GM23338 (cell line): Measurements from ENCODE around the gene NUDC. TPM values are rescaled to one million over a fixed set of nuclear protein-coding genes. Genes with fewer than 3 reads are reported as not detected.

Source experiments
- ATAC-seq: fragments of 200-7000 bp; cut with Tn5 transposase; 3 replicates; pipeline ENCODE4 v1.9.1; 2020
- DNase-seq: peaks from one replicate; pipeline ENCODE4 v3.0.0-alpha.2; 2015; ENCODE audit warnings: low spot score
- H2AFZ ChIP-seq: fragments of 200-600 bp; sonication (generic); 2 replicates; pipeline ENCODE4 v1.8.0; 2016; ENCODE audit warnings: antibody characterized with exemption, mild to moderate bottlenecking, moderate library complexity
- H3F3A ChIP-seq: fragments of 200-600 bp; sonication (generic); replicated peaks from 2 replicates; pipeline ENCODE4 v1.8.0; 2017; ENCODE audit warnings: antibody characterized with exemption, mixed run types, low read depth
- H3K27ac ChIP-seq: fragments of 200-600 bp; sonication (generic); 2 replicates; pipeline ENCODE4 v1.6.1; 2016; ENCODE audit warnings: low read depth
- H3K27me3 ChIP-seq: fragments of 200-600 bp; sonication (generic); 2 replicates; pipeline ENCODE4 v1.8.0; 2016; ENCODE audit warnings: mild to moderate bottlenecking, mixed run types, moderate library complexity; ENCODE audit not compliant: insufficient read depth
- H3K36me3 ChIP-seq: fragments of 200-600 bp; sonication (generic); 2 replicates; pipeline ENCODE4 v1.8.0; 2016; ENCODE audit warnings: mild to moderate bottlenecking; ENCODE audit not compliant: insufficient read depth
- H3K4me1 ChIP-seq: fragments of 200-600 bp; sonication (generic); 2 replicates; pipeline ENCODE4 v1.8.0; 2016; ENCODE audit warnings: mild to moderate bottlenecking, moderate library complexity; ENCODE audit not compliant: insufficient read depth
- H3K4me2 ChIP-seq: fragments of 200-600 bp; sonication (generic); 2 replicates; pipeline ENCODE4 v1.7.1; 2017; ENCODE audit warnings: mixed run types
- H3K4me3 ChIP-seq: fragments of 200-600 bp; sonication (generic); 2 replicates; pipeline ENCODE4 v1.6.1; 2016; ENCODE audit warnings: mixed run types
- H3K79me2 ChIP-seq: fragments of 200-600 bp; sonication (generic); replicated peaks from 2 replicates; pipeline ENCODE4 v1.8.0; 2017; ENCODE audit warnings: mild to moderate bottlenecking; ENCODE audit not compliant: insufficient read depth
- H3K9me2 ChIP-seq: fragments of 200-600 bp; sonication (generic); 2 replicates; pipeline ENCODE4 v1.8.0; 2017; ENCODE audit not compliant: insufficient read depth
- H4K20me1 ChIP-seq: fragments of 200-600 bp; sonication (generic); replicated peaks from 2 replicates; pipeline ENCODE4 v1.8.0; 2017; ENCODE audit warnings: mild to moderate bottlenecking; ENCODE audit not compliant: insufficient read depth
- H3K27ac Mint-ChIP-seq: 2 replicates; pipeline ENCODE4 v1.8.0; 2020; ENCODE audit warnings: inconsistent platforms, mild to moderate bottlenecking, moderate library complexity, mixed read lengths
- H3K27me3 Mint-ChIP-seq: 3 replicates; pipeline ENCODE4 v1.8.0; 2022; ENCODE audit warnings: low read depth, mild to moderate bottlenecking, moderate library complexity, mixed read lengths, inconsistent platforms; ENCODE audit not compliant: insufficient read depth, poor library complexity
- H3K36me3 Mint-ChIP-seq: 3 replicates; pipeline ENCODE4 v1.8.0; 2021; ENCODE audit warnings: low read depth, mild to moderate bottlenecking, inconsistent platforms, moderate library complexity, mixed read lengths
- H3K4me1 Mint-ChIP-seq: 3 replicates; pipeline ENCODE4 v1.8.0; 2020; ENCODE audit warnings: mild to moderate bottlenecking, inconsistent platforms, mixed read lengths
- H3K4me3 Mint-ChIP-seq: 3 replicates; pipeline ENCODE4 v1.8.0; 2021; ENCODE audit warnings: moderate library complexity, mild to moderate bottlenecking, inconsistent platforms, mixed read lengths
- H3K9me3 Mint-ChIP-seq: 3 replicates; pipeline ENCODE4 v1.8.0; 2020; ENCODE audit warnings: moderate library complexity, mild to moderate bottlenecking, inconsistent platforms, mixed read lengths
- CREB1 ChIP-seq: fragments of 250-450 bp; sonication (Bioruptor Pico); IDR thresholded peaks from 2 replicates; pipeline ENCODE4 v1.5.0; 2020; ENCODE audit warnings: low read depth, mild to moderate bottlenecking, moderate library complexity
- EZH2 ChIP-seq: fragments of 200-600 bp; sonication (generic); IDR thresholded peaks from one replicate; pipeline ENCODE4 v1.8.0; 2017; ENCODE audit warnings: antibody characterized with exemption, mild to moderate bottlenecking, low read depth; ENCODE audit not compliant: unreplicated experiment
- EZH2phosphoT487 ChIP-seq: fragments of 200-600 bp; sonication (generic); IDR thresholded peaks from one replicate; pipeline ENCODE4 v1.8.1; 2018; ENCODE audit warnings: antibody characterized with exemption; ENCODE audit not compliant: unreplicated experiment
- JUNB ChIP-seq: IDR thresholded peaks from one replicate; pipeline ENCODE4 v1.6.1; 2016; ENCODE audit warnings: antibody characterized with exemption; ENCODE audit not compliant: unreplicated experiment
- NANOG ChIP-seq: IDR thresholded peaks from 2 replicates; pipeline ENCODE4 v1.6.1; 2016; ENCODE audit warnings: antibody characterized with exemption, borderline replicate concordance
- POLR2AphosphoS5 ChIP-seq: IDR thresholded peaks from 2 replicates; pipeline ENCODE4 v1.6.1; 2016; ENCODE audit warnings: antibody characterized with exemption, low read depth
- STAT1 ChIP-seq: IDR thresholded peaks from one replicate; pipeline ENCODE4 v1.6.1; 2016; ENCODE audit warnings: antibody characterized with exemption; ENCODE audit not compliant: unreplicated experiment
- ZNF114 ChIP-seq: fragments of 250-450 bp; sonication (Bioruptor Pico); IDR thresholded peaks from 2 replicates; pipeline ENCODE4 v1.5.0; 2020; ENCODE audit warnings: mild to moderate bottlenecking, moderate library complexity
- ZNF331 ChIP-seq: fragments of 250-450 bp; sonication (Bioruptor Pico); IDR thresholded peaks from 2 replicates; pipeline ENCODE4 v1.5.0; 2020; ENCODE audit warnings: low read depth, mild to moderate bottlenecking, moderate library complexity
- polyA plus RNA-seq: library from polyadenylated mRNA; unstranded; fragments of >200 nt; fragmentation: Nextera tagmentation; extraction: Ambion mirVana; gene quantifications from 2 replicates; pipeline ENCODE4 v1.2.1, GENCODE V29; 2016
- total RNA-seq: library from RNA; depleted of rRNA; stranded (reverse); fragments of >200 nt; shearing (Covaris generic); gene quantifications from 2 replicates; pipeline ENCODE4 v1.2.3, GENCODE V29; 2014
- TF ChIP-seq, protein P1 (sequence below): IDR thresholded peaks from 2 replicates; pipeline ENCODE4 v1.6.1; 2016; ENCODE audit warnings: antibody characterized with exemption
- TF ChIP-seq, protein P2 (sequence below): IDR thresholded peaks from one replicate; pipeline ENCODE4 v1.6.1; 2018; ENCODE audit warnings: antibody characterized with exemption; ENCODE audit not compliant: unreplicated experiment
- TF ChIP-seq, protein P3 (sequence below), 2 experiments: fragments of 200-600 bp in 1 of 2; sonication (generic) in 1 of 2; conservative IDR thresholded peaks; 2 replicates each; pipeline versions ENCODE4 v1.5.1 to v1.6.1; 2016 to 2017; ENCODE audit warnings: antibody characterized with exemption in 2 of 2, low read depth in 2 of 2, mild to moderate bottlenecking in 2 of 2, moderate library complexity in 1 of 2

The NUDC gene
- total and polyA plus RNA-seq, 2 experiments from 2014 or later = 96.2 to 224 TPM

DNA sequence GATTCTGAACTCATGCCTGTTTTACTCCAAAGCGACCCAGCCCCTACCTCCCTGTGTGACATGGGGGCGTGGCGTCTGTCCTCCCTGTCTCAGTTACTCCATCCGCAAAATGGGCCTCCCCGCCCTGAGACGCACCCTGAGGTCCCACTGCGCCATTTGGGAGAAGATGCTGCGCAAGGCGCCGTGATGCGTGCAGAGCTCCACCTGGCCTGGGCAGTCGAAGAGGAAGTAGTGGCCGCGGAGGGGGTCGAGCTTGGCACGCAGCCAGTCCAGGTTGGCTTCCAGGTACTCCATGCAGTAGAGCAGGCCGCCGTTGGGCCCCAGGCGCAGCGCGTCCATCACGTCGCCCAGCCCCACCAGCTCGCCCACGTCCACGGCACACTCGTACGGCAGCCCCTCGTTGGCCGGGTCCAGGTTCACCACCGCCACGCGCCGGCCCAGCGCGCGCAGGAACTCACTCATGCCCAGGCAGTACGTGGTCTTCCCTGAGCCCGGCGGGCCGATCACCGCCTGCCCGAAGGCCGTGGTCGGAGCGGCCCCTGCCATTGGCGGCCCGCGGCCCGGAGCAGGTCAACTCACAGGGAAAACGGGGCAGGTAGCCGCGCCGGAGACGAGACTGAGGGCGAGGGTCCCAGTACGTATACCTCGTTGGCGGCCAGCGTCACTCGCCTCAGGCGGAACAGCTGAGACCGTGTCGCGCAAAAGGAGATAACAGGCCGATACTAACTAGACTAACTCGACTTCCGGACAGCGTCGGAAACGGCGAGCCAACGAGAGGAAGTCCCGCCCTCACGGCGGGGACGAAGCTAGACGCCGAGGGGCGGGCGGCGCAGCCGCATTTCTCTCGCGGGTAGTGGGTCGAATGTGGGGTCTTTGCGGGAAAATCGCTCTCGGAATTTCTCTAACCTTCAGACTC lies 31.7 kb upstream of the NUDC start, which contains the start of gene GPN2:
GPN2 (minus strand) TSS at position 733 of the 916 bp plus-strand sequence; CDS start at position 546, 187 bp downstream.
- Mint-ChIP-seq H3K4me3 (peak within 1 kb of the TSS; percentile 92), H3K27me3 (peaks cover 12% of the 10 kb centered on the region), H3K4me1 (peaks cover 5% of the 10 kb centered on the region; the same call in 2 of the 3 replicates), H3K9me3 (no peaks in the 10 kb centered on the region), H3K36me3 (peaks cover 61% of the 10 kb centered on the region), H3K27ac (peak within 1 kb of the TSS; percentile 92)
- peak; percentile 94 for ATAC-seq
- Histone ChIP-seq H3F3A (peaks cover 26% of the 10 kb centered on the region), H3K9me2 (no peaks in the 10 kb centered on the region), H4K20me1 (0 out of 2 replicates have a peak, but pooled peaks cover 6% of the 10 kb centered on the region), H2AFZ (peak within 1 kb of the TSS; percentile 95), H3K27me3 (no peaks in the 10 kb centered on the region), H3K4me3 (peak within 1 kb of the TSS; percentile 91), H3K79me2 (peaks cover 10% of the 10 kb centered on the region), H3K27ac (peak within 1 kb of the TSS; percentile 84), H3K4me2 (peak within 1 kb of the TSS; percentile 94), H3K36me3 (peaks cover 33% of the 10 kb centered on the region), H3K4me1 (no peaks in the 10 kb centered on the region)
- TF ChIP-seq CREB1 (CRISPR knock-in tag) (peak; percentile 56; the same call in 1 of the 2 replicates), EZH2 (no peak), POLR2AphosphoS5 (peak; percentile 95), NANOG (no peak), ZNF114 (CRISPR knock-in tag) (no peak), JUNB (no peak)
- TF ChIP-seq, protein P1, sequence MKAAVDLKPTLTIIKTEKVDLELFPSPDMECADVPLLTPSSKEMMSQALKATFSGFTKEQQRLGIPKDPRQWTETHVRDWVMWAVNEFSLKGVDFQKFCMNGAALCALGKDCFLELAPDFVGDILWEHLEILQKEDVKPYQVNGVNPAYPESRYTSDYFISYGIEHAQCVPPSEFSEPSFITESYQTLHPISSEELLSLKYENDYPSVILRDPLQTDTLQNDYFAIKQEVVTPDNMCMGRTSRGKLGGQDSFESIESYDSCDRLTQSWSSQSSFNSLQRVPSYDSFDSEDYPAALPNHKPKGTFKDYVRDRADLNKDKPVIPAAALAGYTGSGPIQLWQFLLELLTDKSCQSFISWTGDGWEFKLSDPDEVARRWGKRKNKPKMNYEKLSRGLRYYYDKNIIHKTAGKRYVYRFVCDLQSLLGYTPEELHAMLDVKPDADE = peak; percentile 43; the same call in 1 of the 2 replicates
- DNase-seq = peak; percentile 86

DNA sequence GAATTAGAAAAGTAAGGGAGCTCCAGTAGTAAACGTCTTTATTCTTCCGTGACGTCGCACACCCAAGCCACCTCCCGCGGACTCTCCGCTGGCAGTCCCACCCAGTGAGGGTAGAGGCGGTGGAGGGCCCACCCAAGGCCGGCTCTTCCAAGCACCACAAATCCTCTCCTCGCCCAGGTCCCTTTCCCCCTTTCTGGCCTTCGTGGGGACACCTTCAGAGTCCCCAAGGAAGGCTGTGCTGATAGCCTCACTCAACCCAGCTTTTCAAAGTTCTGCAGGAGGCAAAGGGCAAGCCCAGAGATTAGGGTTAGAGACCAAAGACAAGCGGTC lies 31.1 kb upstream of the NUDC start:
- Histone ChIP-seq H3K4me1 (no peaks in the 10 kb centered on the region), H3K9me2 (no peaks in the 10 kb centered on the region), H3K36me3 (peaks cover 28% of the 10 kb centered on the region), H3K4me3 (peak overlapping the region; percentile 91), H3K79me2 (peaks cover 10% of the 10 kb centered on the region), H2AFZ (peak overlapping the region; percentile 95; the same call in 1 of the 2 replicates), H3K27ac (peak overlapping the region; percentile 84), H3K27me3 (no peaks in the 10 kb centered on the region), H3K4me2 (peak overlapping the region; percentile 94), H3F3A (peaks cover 26% of the 10 kb centered on the region), H4K20me1 (peaks cover 6% of the 10 kb centered on the region; the same call in 1 of the 2 replicates)
- peaks cover 5% of the 10 kb centered on the region; the same call in 2 of the 3 replicates for H3K4me1 Mint-ChIP-seq
- H3K27me3 Mint-ChIP-seq = peaks cover 12% of the 10 kb centered on the region
- peaks cover 56% of the 10 kb centered on the region for H3K36me3 Mint-ChIP-seq
- H3K9me3 Mint-ChIP-seq = no peaks in the 10 kb centered on the region
- DNase-seq (no peak), ATAC-seq (peak; percentile 61)
- H3K27ac Mint-ChIP-seq = peak overlapping the region; percentile 92
- peak overlapping the region; percentile 92 for H3K4me3 Mint-ChIP-seq
- TF ChIP-seq, protein P2, sequence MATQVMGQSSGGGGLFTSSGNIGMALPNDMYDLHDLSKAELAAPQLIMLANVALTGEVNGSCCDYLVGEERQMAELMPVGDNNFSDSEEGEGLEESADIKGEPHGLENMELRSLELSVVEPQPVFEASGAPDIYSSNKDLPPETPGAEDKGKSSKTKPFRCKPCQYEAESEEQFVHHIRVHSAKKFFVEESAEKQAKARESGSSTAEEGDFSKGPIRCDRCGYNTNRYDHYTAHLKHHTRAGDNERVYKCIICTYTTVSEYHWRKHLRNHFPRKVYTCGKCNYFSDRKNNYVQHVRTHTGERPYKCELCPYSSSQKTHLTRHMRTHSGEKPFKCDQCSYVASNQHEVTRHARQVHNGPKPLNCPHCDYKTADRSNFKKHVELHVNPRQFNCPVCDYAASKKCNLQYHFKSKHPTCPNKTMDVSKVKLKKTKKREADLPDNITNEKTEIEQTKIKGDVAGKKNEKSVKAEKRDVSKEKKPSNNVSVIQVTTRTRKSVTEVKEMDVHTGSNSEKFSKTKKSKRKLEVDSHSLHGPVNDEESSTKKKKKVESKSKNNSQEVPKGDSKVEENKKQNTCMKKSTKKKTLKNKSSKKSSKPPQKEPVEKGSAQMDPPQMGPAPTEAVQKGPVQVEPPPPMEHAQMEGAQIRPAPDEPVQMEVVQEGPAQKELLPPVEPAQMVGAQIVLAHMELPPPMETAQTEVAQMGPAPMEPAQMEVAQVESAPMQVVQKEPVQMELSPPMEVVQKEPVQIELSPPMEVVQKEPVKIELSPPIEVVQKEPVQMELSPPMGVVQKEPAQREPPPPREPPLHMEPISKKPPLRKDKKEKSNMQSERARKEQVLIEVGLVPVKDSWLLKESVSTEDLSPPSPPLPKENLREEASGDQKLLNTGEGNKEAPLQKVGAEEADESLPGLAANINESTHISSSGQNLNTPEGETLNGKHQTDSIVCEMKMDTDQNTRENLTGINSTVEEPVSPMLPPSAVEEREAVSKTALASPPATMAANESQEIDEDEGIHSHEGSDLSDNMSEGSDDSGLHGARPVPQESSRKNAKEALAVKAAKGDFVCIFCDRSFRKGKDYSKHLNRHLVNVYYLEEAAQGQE = no peak
- no peak for TF ChIP-seq EZH2
- TF ChIP-seq, protein P3, sequence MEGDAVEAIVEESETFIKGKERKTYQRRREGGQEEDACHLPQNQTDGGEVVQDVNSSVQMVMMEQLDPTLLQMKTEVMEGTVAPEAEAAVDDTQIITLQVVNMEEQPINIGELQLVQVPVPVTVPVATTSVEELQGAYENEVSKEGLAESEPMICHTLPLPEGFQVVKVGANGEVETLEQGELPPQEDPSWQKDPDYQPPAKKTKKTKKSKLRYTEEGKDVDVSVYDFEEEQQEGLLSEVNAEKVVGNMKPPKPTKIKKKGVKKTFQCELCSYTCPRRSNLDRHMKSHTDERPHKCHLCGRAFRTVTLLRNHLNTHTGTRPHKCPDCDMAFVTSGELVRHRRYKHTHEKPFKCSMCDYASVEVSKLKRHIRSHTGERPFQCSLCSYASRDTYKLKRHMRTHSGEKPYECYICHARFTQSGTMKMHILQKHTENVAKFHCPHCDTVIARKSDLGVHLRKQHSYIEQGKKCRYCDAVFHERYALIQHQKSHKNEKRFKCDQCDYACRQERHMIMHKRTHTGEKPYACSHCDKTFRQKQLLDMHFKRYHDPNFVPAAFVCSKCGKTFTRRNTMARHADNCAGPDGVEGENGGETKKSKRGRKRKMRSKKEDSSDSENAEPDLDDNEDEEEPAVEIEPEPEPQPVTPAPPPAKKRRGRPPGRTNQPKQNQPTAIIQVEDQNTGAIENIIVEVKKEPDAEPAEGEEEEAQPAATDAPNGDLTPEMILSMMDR (conservative IDR thresholded peaks at IDR 0.05; ENCODE audit: low read depth in 2 of 2) = no peak
- TF ChIP-seq, protein P1 = no peak
- no peak for TF ChIP-seq STAT1
- TF ChIP-seq POLR2AphosphoS5 = no peak
- no peak for TF ChIP-seq EZH2phosphoT487
- TF ChIP-seq JUNB = no peak
- no peak for TF ChIP-seq ZNF331 (CRISPR knock-in tag)
- TF ChIP-seq NANOG = no peak
- TF ChIP-seq CREB1 (CRISPR knock-in tag) = no peak; the same call in 1 of the 2 replicates
